Gastroesophageal sphincter (tissue), 4 donors: ENCODE results near the gene CCDC88A. TPM values are rescaled to one million over a fixed set of nuclear protein-coding genes. Genes with fewer than 3 reads are reported as not detected.

Experiments used
- ATAC-seq: fragments of 150-250 bp; one replicate; pipeline ENCODE4 v1.9.1; 2016; ENCODE audit warnings: mild to moderate bottlenecking, moderate library complexity
- H3K27ac ChIP-seq, 4 donors: fragments of 200-600 bp; sonication (generic) in 3 of 4; 1 replicate in 3 of 4; 2 replicates in 1 of 4; pipeline ENCODE4 v1.5.1; 2016 to 2019
- H3K27me3 ChIP-seq: fragments of 200-600 bp; sonication (generic); one replicate; pipeline ENCODE4 v1.5.1; 2019
- H3K36me3 ChIP-seq, 2 donors: fragments of 200-600 bp; sonication (generic); one replicate each; pipeline ENCODE4 v1.5.1; 2019; ENCODE audit warnings: control low read depth in 1 of 2
- H3K4me1 ChIP-seq, 3 donors: fragments of 200-600 bp; sonication (generic); 1 replicate in 2 of 3; 2 replicates in 1 of 3; pipeline ENCODE4 v1.5.1; 2016 to 2019; ENCODE audit warnings: control low read depth in 2 of 3
- H3K4me3 ChIP-seq, 2 donors: fragments of 200-600 bp; sonication (generic); one replicate each; pipeline ENCODE4 v1.5.1; 2019; ENCODE audit warnings: mild to moderate bottlenecking in 1 of 2, moderate library complexity in 1 of 2
- H3K9me3 ChIP-seq, 3 donors: fragments of 200-600 bp; sonication (generic); one replicate each; pipeline ENCODE4 v1.5.1; 2017 to 2019; ENCODE audit warnings: control low read depth in 2 of 3
- EP300 ChIP-seq: sonication (generic); formaldehyde crosslinking; IDR thresholded peaks from one replicate; pipeline ENCODE4 v1.6.1; 2017; ENCODE audit warnings: antibody characterized with exemption, mild to moderate bottlenecking
- POLR2A ChIP-seq, 2 donors: fragments of 450-650 bp; IDR thresholded peaks; one replicate each; pipeline ENCODE4 v1.6.1; 2017; ENCODE audit warnings: antibody characterized with exemption in 2 of 2, mild to moderate bottlenecking in 2 of 2, moderate library complexity in 1 of 2
- POLR2AphosphoS5 ChIP-seq: sonication (generic); formaldehyde crosslinking; IDR thresholded peaks from one replicate; pipeline ENCODE4 v1.6.1; 2017; ENCODE audit warnings: antibody characterized with exemption
- WGBS, 2 donors: methylation state at CpG; one replicate each; pipeline ENCODE4 v1.1.5; 2018; ENCODE audit warnings: low coverage in 1 of 2; 5-methylcytosine and 5-hydroxymethylcytosine counted together
- total RNA-seq, 4 donors: library from RNA; depleted of rRNA; stranded (reverse); fragments of >200 nt; gene quantifications; one replicate each; pipeline ENCODE4 v1.1.0, GENCODE V29; 2016
- TF ChIP-seq, protein P1 (sequence below), 4 experiments: fragments of 200-600 bp in 2 of 4; fragments of 450-650 bp in 2 of 4; sonication (generic) in 1 of 4; IDR thresholded peaks; one replicate each; pipeline ENCODE4 v1.5.1; 2017 to 2019; ENCODE audit warnings: antibody characterized with exemption in 4 of 4, mild to moderate bottlenecking in 2 of 4, moderate library complexity in 2 of 4

The CCDC88A gene
- total RNA-seq, 4 donors from 2014 or later = 42.5 to 63.5 (median 54.3) TPM

DNA sequence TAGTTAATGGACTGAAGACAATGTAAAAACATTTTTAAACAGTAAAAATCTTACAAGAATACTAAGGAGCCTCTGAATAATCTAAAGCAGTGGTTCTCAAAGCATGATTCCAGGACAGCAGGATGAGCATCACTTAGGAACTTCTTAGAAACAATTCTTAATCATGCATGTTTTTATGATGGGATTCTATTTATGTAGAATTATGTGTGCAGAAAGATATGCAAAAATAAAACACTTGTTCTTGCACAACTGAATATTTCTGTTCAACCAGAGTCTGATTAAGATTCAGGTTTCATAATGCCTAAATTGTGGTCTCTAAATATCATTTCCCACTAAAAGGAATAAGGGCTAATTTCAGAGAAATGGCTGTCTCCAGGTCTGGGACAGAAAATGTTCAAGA, 81.4 kb downstream of the CCDC88A start:
- Histone ChIP-seq H3K27me3 (no peaks in the 10 kb centered on the region), H3K27ac (no peak overlapping the region), H3K4me3 (no peak overlapping the region), H3K9me3 (no peaks in the 10 kb centered on the region), H3K4me1 (no peaks in the 10 kb centered on the region), H3K36me3 (peaks cover 0 to 29% of the 10 kb centered on the region in 2 donors)
- no peak for TF ChIP-seq POLR2AphosphoS5
- TF ChIP-seq, protein P1, sequence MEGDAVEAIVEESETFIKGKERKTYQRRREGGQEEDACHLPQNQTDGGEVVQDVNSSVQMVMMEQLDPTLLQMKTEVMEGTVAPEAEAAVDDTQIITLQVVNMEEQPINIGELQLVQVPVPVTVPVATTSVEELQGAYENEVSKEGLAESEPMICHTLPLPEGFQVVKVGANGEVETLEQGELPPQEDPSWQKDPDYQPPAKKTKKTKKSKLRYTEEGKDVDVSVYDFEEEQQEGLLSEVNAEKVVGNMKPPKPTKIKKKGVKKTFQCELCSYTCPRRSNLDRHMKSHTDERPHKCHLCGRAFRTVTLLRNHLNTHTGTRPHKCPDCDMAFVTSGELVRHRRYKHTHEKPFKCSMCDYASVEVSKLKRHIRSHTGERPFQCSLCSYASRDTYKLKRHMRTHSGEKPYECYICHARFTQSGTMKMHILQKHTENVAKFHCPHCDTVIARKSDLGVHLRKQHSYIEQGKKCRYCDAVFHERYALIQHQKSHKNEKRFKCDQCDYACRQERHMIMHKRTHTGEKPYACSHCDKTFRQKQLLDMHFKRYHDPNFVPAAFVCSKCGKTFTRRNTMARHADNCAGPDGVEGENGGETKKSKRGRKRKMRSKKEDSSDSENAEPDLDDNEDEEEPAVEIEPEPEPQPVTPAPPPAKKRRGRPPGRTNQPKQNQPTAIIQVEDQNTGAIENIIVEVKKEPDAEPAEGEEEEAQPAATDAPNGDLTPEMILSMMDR (IDR thresholded peaks at IDR 0.05) = no peak
- TF ChIP-seq POLR2A (IDR thresholded peaks at IDR 0.05) = no peak
- TF ChIP-seq EP300 = no peak
- ATAC-seq = no peak

DNA sequence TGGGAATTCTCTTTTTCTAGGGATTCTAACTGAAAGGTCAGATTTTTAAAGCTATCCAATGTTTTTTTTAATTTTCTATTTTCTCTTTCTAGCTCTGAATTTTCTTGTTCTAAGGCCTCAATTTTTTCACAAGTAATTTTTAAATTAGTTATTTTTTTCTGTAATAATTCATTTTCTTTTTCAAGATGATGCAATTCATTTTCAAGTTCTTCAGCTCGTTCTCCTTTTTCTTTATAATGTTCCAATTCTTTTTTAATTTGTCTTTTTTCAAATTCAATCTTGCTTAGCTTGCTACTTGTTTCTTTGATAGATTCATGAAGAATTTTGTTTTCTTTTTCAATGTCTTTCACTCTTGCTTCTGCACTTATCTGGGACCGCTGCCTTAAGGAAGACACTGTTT, 84.9 kb downstream of the CCDC88A start:
- no peak for ATAC-seq
- TF ChIP-seq EP300 (no peak), POLR2AphosphoS5 (no peak), POLR2A (IDR thresholded peaks at IDR 0.05) (no peak)
- TF ChIP-seq, protein P1 (IDR thresholded peaks at IDR 0.05) = no peak
- 91 to 100% methylated on average over 1 to 2 of the region's 2 CpGs for WGBS, 2 donors
- Histone ChIP-seq H3K27ac (no peak overlapping the region), H3K4me1 (no peaks in the 10 kb centered on the region), H3K9me3 (no peaks in the 10 kb centered on the region), H3K27me3 (no peaks in the 10 kb centered on the region), H3K36me3 (peaks cover 0 to 32% of the 10 kb centered on the region in 2 donors), H3K4me3 (no peak overlapping the region)

DNA sequence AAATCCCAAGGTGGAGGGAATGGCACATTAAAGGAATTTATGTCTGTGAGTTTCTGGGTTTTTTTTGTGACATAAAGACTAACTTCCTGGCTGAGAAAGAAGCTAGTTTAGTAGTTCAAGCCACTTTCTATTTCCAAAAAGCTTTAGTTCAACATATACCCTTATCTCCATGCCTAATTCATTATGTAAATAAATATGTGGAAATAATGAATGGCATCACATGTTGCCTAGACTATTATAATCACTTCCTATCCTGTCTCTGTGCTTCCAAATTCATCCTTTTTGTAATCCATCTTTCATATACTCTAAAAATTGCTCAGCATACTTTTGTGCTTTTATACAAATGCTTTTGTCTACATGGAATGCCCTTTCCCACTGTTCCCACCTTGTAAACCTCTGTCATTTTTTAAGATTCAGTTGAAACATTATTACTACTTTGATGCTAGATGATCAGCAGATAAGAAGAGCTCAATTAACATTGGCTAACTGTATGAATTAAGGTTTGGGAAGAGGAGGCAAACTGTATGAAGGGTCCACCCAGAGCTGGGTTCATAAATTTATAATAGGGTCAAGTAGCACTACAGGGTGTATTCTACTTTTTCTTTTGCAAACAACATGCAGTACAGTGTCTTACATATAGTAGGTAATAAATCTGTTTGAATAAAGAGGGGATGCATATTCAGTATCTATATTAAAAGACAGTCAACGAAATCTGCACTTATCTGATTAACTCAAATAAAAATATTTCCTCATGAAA, 88.9 kb downstream of the CCDC88A start:
- 88 to 95% methylated on average over 1 of the region's 1 CpG for WGBS, 2 donors
- Histone ChIP-seq H3K36me3 (peaks cover 0 to 54% of the 10 kb centered on the region in 2 donors), H3K9me3 (no peaks in the 10 kb centered on the region), H3K4me3 (no peak overlapping the region), H3K4me1 (no peaks in the 10 kb centered on the region), H3K27me3 (no peaks in the 10 kb centered on the region), H3K27ac (no peak overlapping the region)
- TF ChIP-seq POLR2AphosphoS5 = no peak
- no peak for TF ChIP-seq POLR2A (IDR thresholded peaks at IDR 0.05)
- TF ChIP-seq, protein P1 (IDR thresholded peaks at IDR 0.05) = no peak
- no peak for TF ChIP-seq EP300
- ATAC-seq = no peak

DNA sequence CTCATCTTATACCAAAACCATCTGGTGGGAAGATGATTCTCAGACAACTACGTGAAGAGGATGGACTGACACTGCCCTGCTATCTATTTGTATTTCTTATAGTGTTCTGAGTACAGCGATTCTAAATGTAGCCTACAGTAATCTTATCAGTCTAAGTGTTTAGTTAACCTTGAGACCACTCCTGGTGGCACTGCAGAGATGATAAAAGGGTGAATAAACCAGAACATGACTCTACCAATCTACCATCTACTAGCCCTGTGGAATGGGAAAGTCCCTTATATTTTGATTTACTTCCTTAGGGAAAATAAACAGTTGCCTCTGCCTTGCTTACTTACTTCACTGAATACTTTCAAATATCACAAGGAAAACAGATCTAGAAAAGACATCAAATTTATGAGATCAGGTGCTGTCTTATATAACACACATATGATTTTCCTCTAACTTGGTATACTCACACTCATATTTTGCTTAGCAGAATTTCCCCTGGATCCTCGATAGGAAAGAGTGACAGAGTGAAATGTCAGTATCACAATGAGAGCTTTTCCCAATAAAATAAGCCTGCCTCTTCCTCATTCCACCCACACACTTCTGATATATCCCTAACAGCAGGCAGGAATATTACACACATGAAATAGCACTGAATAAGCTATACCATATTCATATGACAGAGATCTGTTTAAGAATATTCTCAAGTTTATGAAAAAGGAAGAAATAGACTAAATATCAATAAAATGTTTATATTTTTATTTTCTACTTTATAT, 92.0 kb downstream of the CCDC88A start:
- Histone ChIP-seq H3K4me1 (no peaks in the 10 kb centered on the region), H3K27me3 (no peaks in the 10 kb centered on the region), H3K36me3 (peaks cover 0 to 55% of the 10 kb centered on the region in 2 donors), H3K9me3 (no peaks in the 10 kb centered on the region), H3K4me3 (no peak overlapping the region), H3K27ac (no peak overlapping the region)
- 57 to 100% methylated on average over 1 to 3 of the region's 3 CpGs for WGBS, 2 donors
- ATAC-seq = no peak
- no peak for TF ChIP-seq POLR2A (IDR thresholded peaks at IDR 0.05)
- no peak for TF ChIP-seq POLR2AphosphoS5
- TF ChIP-seq EP300 = no peak
- TF ChIP-seq, protein P1 (IDR thresholded peaks at IDR 0.05) = no peak

DNA sequence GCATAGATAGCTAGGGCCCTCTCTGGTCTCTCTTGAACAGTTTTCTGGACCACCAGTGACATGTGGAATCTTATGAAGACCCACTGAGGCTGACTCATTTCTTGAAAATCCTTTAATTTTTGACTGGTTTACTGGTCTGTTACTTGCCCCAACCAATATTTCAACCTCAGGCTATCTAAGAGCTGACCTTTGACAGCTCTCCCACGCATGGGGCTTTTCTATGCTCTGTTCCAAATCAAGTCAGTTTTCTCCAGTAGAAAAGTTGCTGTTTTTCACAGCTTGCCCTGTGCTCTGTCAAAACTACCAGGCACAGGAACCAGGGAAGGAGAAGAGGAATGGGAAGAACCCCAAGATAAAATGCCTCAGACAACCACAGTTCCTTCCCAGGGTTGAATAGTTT, 104.7 kb downstream of the CCDC88A start:
- ATAC-seq = no peak
- TF ChIP-seq, protein P1 (IDR thresholded peaks at IDR 0.05) = no peak
- TF ChIP-seq POLR2AphosphoS5 (no peak), EP300 (no peak), POLR2A (IDR thresholded peaks at IDR 0.05) (no peak)
- H3K27me3 ChIP-seq = no peaks in the 10 kb centered on the region
- no peaks in the 10 kb centered on the region for H3K9me3 ChIP-seq
- peaks cover 0 to 80% of the 10 kb centered on the region in 2 donors for H3K36me3 ChIP-seq
- H3K4me1 ChIP-seq = no peaks in the 10 kb centered on the region
- 45 to 100% methylated on average over 1 of the region's 1 CpG for WGBS, 2 donors
- no peak overlapping the region for H3K27ac ChIP-seq
- no peak overlapping the region for H3K4me3 ChIP-seq
